SHP77 (cell line): Measurements from ENCODE around the gene CNBD2.
"Not testable (repeated sequence)": the region's sequence is repeated elsewhere in the genome, so short reads cannot be mapped to it uniquely, and the experiment has no call there.

ENCODE experiments used
- DNase-seq, 2 experiments: peaks; one replicate each; lab custom pipeline; 2025; lab: John Stamatoyannopoulos, UW

CNBD2 gene

DNA sequence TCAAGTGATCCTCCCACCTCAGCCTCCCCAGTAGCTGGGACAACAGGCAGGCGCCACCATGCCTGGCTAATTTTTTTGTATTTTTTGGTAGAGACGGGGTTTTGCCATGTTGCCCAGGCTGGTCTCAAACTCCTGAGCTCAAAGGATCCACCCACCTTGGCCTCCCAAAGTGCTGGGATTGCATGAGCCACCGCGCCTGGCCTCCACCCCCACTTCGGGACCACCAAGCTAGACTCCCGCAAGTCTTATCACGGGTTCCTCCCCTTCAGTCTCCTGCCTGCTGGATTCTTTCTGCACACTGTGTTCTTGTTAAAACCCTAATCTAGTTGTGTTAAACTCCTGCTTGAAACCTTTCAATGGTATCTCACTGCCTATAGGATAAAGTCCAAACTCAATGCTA is 57.7 kb downstream of the CNBD2 start:
- not testable (repeated sequence) for DNase-seq

DNA sequence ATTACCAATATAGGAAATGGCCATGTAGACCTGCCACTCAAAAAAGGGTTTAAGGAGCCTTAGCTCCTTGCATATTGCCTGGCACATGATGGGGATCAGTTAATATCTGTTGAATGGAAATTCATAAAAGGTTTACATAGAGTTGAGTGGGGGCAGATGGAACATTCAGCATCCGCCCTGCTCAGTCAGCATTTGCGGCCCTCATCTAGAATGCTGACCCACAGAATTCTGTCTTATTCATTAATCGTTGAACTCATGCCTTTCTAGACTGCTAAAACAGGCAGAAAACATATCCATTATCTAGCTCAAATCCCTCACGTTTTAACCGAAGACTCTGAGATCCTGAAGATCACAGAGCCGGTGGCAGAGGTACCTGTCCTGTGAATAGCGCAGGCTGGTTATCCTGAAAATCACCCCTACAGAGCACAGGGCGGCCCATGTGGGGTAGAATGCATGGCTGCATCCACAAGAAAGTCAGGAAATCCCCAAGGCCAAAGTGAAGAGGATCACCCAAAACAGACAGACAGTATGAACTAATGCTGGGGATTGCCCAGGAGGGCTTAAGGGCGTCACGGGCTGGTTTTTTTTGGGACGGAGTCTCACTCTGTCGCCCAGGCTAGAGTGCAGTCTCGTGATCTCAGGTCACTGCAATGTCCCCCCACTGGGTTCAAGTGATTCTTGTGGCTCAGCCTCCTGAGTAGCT is 59.9 kb downstream of the CNBD2 start:
- DNase-seq: no peak

DNA sequence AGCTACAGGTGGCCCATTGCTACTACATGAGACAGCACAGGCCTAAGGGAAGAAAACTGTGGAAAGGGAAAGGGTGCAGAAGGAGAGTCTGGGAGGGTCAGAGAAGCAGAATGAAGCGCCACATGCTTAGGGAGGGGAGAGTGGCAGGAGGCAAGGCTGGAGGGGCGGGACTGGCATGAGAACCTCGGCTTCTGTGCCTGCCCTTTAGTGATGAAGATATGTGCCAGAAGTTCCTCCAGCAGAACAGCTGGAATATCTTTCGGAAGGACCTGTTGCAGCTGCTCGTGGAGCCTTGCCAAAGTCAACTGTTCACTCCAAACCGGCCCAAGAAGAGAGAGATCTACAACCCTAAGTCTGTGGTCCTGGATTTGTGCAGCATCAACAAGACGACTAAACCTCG is 61.8 kb downstream of the CNBD2 start:
- no peak for DNase-seq

DNA sequence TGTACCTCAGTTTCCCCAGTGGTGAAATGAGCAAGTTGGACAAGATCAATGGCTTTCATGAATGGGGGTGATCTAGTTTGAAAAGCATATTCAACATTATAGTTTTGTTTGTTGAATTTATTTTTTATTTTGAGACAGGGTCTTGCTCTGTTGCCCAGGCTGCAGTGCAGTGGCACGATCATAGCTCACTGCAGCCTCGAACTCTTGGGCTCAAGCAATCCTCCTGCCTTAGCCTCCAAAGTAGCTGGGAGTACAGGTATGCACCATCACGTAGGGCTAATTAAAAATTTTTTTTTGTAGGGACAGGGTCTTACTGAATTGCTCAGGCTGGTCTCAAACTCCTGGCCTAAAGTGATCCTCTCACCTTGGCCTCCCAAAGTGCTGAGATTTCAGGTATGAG is 63.4 kb downstream of the CNBD2 start:
- no peak for DNase-seq

DNA sequence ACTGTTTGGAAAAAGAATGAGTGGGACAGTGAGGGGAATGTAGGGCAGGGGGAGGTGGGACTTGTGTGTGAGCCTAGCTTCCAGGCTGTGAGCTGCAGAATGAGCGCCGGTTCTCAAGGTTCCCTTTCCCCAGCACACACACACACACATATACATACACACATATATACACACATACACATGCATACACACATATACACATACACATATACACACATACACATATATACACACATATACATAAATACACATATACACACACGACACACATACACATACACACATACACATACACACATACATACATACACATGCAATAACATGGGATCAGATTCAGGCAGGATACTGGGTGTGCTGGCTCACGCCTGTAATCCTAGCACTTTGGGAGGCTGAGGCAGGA is 66.5 kb downstream of the CNBD2 start:
- no peak for DNase-seq

DNA sequence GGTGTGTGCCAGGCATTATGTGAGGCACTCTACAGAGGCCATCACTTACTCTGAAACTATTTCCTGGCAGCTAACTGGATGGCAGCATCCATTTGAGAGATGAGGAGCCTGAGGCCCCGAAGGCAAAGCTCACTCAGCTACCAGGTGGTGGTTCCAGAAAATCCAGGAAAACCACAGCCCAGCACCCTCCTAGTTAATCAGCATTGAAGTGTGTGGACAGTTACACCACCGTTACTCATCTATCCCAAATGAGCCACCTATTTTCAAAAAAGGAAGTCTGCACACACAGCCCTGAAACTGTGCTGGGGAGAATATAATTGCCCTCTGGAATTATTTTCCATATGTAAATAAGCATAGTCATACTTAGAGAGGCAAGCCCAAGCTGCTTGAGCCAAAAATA is 67.4 kb downstream of the CNBD2 start:
- no peak for DNase-seq

DNA sequence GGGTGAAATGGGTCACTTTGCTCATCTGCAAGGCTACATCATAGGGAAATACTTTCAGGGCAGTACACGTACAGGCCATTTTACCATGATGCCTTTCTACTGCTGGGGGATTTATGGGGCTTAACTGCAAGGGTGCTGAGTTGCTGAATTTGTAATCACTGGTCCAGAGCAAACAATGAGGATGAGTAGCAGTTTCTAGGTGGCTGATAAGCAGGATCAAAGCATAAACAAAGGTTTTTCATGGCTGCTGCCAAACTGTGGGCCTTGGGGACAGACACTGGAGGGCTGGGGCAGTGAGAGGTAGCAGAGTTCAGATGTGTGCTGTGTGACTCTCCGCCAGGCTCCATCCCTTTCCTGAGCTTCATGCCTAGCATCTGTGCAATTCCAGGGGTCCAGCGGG is 68.3 kb downstream of the CNBD2 start:
- DNase-seq: no peak

DNA sequence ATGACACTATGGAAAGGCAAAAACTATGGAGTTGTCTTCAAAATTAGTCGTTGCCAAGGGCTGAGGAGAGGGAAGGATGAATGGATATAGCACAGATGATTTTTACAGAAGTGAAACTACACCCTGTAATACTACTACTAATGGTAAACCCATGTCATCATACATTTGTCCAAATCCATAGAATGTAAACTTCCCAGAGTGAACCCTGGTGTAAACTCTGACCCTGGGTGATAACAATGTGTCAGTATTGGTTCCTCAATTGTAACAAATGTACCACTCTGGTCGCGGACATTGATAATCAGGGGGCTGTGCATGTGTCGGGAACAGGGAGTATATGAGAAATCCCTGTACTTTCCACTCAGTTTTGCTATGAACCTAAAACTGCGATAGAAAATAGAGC is 72.2 kb downstream of the CNBD2 start:
- no peak for DNase-seq

DNA sequence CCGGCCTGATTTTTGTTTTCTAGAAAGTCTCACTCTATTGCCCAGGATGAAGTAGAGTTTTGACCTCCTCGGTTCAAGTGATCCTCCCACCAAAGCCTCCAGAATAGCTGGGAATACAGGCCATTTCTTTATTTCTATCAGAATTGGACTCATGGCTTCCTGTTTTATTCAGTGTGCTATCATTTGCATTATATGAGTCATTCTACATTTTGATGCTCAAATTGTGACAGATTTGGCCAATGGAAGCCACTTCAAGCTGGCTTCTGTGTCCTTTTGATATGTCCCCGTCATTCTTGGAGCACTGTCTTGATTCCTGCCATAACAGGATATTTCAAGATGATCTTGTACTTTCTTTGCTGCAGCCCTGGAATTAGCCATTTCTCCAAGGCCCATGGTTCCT is 75.1 kb downstream of the CNBD2 start:
- no peak for DNase-seq

DNA sequence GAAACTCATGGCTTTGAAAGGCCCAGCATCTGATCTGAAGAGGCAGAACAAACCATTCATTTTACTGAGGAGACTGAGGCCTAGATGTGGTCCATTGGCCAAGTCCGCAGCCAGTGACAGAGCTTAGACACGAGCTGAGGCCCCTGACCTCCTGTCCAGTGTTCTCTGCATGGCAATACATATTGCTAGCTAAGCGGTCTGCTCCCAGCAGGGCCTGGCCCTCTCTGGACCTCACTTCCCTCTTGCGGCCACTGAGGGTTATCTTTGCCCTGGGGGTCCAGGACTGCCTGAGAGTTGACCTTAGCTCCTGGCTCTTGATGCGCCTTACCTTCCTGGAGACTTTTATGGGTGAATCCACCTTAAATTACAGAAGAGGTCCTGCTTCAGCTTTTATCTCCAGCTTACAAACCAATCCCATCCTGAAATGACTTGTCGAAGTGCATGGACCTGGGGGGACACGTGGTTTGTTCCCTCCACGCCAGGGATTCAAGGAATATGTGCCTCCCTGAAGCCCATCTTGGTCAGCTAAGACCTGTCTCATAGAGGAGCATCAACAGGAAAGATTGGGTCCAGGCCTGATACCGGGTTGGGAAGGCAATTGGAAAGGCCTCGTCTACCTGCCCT is 75.6 kb downstream of the CNBD2 start:
- DNase-seq: no peak

DNA sequence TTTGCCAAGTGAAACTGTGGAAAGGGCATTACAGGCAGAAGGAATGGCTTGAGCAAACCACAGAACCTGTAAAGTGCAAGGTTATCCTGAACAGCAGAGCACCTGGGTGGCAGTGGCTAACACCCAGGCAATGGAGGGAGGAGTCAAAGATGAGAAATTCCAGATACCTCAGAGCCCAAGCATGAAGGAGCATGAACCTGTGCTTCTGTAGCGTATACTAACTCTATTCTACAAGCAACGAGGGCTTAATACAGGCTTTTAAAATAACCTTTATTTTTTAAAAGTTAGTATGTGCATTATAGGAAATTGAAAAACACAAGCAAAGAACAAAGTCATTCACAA is 77.0 kb downstream of the CNBD2 start:
- DNase-seq: no peak

DNA sequence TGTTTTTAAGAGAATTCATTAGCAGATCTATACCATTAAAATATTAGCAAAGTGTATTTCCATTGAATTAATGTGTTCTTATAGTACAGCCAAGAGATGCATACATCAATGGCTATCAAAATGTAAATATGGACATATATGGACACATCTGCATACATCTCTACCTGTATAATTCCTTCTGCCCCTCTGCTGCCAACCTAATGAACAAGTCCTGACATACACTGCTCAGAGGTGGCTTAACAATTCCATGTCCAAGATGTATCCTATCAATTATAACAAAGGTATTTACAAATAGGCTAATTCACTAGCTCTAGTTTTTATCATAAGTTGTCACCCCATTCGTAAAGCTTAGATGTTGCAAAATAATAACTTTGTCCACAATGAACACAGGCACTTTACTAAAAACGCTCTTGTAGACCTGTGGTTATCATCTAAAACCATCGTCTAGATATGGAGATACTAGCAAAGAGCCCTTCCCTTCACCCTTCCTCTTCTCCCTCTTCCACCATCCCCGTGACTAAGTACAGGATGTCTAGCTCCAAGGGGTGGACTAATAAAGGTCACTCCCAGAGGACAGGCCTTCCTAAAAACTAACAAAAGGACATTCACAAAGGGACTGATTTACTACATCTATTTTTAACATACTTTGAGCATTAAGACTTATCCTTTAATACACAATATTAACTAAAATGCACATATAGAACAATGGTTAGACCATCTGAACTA is 77.8 kb downstream of the CNBD2 start:
- DNase-seq: not testable (repeated sequence)

DNA sequence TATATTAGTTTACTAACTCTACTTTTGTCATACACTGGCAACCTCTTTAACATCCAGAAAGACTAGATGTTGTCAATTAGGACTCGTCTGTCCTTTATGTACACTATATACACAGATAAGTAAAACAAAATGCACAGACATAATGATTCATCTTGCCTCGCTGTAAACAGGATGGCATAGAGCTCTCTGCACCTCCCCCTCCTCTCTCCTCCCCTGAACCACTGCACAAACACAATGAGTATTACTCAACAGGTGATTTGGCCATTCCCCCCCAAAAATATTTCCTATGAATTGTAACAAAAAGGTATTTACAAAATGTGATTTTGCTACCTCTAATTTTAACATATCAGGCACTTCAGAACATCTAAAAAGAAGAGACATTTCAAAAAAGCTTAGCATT is 81.0 kb downstream of the CNBD2 start:
- DNase-seq: not testable (repeated sequence)

DNA sequence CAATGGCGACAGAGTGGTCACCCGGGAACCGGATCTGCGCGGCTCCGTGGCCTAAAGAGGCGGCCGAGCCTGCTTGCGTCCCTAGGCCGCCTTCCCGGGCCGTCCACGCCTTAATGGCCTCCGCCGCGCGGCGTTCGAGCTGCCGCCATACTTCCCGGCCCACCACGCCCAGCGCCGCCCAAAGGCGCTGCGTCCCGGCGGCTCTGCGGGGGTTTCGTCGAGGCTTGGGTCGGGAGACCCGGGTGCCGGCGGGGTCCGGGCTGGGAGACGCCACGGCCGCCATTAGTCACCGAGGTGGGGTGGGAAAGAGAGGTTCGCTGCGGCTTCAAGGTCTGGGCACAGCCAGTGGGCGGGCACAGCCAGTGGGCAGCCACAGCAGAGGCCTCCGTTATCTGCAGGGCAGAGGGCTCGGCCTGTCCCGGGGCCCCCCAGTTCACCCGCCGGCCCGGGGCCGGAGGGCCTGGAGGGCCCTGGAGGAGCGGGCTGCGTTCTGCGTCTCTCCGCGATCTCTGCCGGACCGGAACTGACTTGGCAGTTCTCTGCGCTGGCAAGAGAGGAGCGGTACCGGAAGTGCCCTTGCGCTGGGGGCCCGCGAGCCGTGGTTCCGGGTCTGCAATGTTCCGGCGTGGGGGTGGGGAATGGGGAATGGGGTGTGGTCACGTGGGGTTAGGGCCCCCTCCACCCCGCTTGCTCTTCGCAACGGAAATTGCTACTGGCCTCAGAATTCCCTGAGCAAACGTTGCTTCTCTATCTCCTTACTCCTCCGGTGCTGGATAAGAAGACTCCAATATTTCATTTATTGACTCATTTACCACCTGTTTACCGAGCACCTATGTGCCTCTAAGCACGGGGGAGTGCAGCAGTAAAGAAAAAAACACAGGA is 82.3 kb downstream of the CNBD2 start:
- peak; percentile 80 to 86 for DNase-seq

DNA sequence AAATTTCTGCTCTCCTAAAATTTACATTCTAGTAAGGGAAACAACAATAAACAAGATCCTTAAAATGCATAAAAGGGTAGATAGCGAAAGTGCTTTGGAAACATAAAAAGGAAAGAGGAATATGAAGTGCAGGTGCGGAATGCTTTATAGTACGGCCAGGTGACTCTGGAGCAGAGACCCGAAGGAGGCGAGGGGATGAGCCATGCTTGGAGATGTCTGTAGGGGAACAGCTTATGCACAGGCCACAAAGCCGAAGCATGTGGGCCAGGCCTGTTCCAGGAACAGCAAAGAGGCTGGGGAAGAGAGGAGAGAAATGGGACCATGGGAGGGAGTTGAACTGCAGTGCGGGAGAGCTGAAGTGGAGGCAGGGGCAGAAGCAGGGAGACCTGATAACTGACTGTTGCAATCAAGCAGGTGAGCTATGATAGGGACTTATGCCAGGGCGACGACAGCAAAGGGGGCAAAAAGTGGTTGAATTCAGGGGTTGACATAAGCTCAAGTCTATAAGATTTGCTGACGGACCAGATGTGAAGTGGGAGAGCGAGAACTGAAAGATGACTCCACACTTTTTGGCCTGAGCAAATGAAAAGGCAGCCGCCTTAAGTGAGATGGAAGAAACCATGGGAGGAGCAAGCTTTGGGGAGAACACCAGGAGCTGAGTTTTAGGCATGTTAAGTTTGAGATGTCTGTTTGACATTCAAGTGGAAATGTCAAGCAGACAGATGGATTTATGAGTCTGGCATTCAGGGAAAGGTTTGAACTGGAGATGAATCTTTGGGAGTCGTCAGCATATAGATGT is 83.1 kb downstream of the CNBD2 start:
- DNase-seq: peak in 1 of 2 experiments; percentile 3

DNA sequence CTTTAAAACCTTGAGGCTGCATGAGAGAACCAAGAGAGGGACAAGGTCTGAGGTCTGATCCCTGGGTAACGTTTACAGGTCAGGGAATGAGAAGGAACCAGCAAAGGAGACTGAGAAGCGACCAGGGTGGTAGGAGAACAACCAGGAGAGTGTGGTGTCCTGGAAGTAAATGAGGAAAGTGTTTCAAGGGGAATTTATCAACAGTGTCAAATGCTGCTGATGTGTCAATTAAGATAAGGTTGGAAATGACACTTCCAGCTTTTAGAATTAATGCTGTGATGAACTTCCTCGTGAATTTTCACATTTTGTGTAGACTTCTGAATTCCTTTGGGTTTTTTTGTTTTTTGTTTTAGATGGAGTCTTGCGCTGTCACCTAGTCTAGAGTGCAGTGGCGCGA is 83.7 kb downstream of the CNBD2 start:
- no peak for DNase-seq

DNA sequence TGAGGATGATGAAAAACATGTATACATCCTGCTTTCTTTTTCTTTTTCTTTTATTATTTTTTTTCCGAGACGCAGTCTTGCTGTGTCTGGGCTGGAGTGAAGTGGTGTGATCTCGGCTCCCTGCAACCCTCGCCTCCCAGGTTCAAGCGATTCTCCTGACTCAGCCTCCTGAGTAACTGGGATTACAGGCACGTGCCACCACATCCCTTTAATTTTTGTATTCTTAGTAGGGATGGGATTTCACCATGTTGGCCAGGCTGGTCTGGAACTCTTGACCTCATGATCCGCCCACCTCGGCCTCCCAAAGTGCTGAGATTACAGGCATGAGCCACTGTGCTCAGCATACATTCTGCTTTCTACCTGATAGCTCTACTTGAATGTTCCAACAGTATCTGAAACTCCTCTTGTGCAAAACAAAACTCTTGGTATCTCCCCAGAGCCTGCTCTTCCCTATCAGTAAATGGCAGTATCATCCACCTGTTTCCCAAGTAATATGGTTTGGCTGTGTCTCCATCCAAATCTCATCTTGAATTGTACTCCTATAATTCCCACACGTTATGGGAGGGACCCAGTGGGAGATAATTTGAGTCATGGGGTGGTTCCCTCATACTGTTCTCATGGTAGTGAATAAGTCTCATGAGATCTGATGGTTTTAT is 85.6 kb downstream of the CNBD2 start:
- DNase-seq: not testable (repeated sequence)

DNA sequence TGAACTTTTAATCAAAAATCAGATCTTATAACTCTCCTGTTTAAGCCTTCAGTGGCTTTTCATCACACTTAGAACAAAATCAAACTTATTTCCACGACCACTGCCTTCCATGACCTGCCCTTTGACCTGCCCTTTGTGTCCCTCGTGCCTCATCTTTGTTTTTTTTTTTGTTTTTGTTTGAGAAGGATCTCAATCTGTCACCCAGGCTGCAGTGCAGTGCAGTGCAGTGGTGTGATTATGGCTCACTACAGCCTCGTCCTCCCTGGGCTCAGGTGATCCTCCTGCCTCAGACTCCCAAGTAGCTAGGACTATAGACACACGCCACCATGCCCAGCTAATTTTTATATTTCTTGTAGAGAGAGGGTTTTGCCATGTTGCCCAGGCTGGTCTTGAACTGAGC is 86.8 kb downstream of the CNBD2 start:
- DNase-seq: no peak

DNA sequence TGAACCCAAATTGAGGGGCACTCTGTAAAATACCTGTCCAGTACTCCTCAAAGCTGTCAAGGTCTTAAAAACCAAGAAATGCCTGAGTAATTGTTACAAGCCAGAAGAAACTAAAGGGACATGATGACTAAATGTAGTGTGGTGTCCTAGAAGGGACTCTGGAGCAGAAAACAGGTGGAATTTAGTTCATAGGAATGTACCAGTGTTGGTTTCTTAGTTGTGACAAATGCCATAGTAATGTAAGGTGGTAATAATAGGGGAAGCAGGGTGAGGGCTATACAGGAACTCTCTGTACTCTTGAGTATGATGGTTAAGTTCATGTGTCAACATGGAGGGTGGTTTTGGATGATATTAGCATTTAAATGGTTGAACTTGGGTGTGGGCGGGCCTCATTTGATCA is 92.3 kb downstream of the CNBD2 start:
- DNase-seq: no peak

DNA sequence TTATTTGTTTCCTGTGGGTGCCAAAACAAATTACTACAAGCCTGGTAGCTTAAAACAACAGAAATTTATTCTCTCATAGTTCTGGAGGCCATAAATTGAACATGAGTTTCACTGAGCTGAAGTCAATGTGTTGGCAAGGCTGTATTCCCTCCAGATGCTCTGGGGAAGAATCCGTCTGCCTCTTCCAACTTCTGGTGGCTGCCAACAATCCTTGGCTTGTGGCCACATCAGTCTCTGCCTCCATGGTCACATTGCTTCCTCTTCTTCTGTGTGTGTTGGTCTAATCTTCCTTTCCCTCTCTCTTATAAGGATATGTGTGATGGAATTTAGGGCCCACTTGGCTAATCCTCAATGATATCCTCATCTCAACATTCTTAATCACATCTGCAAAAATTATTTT is 93.4 kb downstream of the CNBD2 start:
- no peak for DNase-seq

DNA sequence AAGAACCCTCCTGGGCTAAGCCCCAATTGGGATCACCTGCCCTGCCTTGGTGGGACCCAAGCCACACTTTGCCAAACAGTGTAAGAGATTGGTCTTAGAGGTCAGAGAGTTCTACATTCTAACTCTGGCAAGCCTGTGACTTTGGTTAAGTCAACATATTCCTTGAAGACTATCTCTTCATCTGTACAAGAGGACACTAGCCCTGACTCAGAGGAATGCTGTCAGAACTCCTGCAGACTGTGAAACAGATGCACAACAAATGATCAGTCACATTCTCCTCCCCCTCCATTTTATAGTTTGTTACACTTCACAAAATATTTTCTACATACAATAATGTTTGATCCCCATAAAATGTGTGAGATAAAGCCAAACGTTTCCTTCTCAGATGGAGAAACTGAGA is 94.4 kb downstream of the CNBD2 start:
- no peak for DNase-seq
